Measurements from ENCODE around the gene PIK3AP1.

DNA sequence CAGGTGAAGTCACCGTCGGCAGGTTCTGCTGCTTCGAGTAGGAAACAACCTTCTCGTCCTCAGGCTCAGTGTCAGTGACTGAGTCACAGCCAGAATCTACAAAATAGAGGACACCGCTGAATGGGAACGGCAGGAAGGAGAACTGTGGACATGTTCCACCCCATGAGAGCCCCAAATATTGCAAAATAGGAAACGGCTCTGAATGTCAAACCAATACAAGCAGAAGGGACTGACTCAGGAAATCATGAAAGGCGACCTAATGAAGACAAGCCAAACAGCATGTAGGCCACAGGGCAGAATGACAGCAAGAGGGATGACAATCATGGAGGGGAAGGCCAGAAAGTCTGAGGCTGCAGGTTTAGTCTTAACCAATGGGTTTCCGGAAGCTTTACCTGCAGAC lies 63.5 kb downstream of the PIK3AP1 start:
- TF ChIP-seq, protein P1, sequence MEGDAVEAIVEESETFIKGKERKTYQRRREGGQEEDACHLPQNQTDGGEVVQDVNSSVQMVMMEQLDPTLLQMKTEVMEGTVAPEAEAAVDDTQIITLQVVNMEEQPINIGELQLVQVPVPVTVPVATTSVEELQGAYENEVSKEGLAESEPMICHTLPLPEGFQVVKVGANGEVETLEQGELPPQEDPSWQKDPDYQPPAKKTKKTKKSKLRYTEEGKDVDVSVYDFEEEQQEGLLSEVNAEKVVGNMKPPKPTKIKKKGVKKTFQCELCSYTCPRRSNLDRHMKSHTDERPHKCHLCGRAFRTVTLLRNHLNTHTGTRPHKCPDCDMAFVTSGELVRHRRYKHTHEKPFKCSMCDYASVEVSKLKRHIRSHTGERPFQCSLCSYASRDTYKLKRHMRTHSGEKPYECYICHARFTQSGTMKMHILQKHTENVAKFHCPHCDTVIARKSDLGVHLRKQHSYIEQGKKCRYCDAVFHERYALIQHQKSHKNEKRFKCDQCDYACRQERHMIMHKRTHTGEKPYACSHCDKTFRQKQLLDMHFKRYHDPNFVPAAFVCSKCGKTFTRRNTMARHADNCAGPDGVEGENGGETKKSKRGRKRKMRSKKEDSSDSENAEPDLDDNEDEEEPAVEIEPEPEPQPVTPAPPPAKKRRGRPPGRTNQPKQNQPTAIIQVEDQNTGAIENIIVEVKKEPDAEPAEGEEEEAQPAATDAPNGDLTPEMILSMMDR (IDR thresholded peaks at IDR 0.05; ENCODE audit: insufficient read depth, low read length), result no peak
- TF ChIP-seq POLR2AphosphoS5 (IDR thresholded peaks at IDR 0.05; ENCODE audit: low read depth), result peak; percentile 59; the same call in 1 of the 2 replicates
- TF ChIP-seq, protein P2, sequence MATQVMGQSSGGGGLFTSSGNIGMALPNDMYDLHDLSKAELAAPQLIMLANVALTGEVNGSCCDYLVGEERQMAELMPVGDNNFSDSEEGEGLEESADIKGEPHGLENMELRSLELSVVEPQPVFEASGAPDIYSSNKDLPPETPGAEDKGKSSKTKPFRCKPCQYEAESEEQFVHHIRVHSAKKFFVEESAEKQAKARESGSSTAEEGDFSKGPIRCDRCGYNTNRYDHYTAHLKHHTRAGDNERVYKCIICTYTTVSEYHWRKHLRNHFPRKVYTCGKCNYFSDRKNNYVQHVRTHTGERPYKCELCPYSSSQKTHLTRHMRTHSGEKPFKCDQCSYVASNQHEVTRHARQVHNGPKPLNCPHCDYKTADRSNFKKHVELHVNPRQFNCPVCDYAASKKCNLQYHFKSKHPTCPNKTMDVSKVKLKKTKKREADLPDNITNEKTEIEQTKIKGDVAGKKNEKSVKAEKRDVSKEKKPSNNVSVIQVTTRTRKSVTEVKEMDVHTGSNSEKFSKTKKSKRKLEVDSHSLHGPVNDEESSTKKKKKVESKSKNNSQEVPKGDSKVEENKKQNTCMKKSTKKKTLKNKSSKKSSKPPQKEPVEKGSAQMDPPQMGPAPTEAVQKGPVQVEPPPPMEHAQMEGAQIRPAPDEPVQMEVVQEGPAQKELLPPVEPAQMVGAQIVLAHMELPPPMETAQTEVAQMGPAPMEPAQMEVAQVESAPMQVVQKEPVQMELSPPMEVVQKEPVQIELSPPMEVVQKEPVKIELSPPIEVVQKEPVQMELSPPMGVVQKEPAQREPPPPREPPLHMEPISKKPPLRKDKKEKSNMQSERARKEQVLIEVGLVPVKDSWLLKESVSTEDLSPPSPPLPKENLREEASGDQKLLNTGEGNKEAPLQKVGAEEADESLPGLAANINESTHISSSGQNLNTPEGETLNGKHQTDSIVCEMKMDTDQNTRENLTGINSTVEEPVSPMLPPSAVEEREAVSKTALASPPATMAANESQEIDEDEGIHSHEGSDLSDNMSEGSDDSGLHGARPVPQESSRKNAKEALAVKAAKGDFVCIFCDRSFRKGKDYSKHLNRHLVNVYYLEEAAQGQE (IDR thresholded peaks at IDR 0.05; ENCODE audit: insufficient replicate concordance, low read depth), result no peak
